Measurements from ENCODE around the gene RAP1GDS1. TPM values are rescaled to one million over a fixed set of nuclear protein-coding genes. Genes with fewer than 3 reads are reported as not detected.

Gene RAP1GDS1
- total RNA-seq, 1 experiment from 2014 or later, result 31.1 TPM

DNA sequence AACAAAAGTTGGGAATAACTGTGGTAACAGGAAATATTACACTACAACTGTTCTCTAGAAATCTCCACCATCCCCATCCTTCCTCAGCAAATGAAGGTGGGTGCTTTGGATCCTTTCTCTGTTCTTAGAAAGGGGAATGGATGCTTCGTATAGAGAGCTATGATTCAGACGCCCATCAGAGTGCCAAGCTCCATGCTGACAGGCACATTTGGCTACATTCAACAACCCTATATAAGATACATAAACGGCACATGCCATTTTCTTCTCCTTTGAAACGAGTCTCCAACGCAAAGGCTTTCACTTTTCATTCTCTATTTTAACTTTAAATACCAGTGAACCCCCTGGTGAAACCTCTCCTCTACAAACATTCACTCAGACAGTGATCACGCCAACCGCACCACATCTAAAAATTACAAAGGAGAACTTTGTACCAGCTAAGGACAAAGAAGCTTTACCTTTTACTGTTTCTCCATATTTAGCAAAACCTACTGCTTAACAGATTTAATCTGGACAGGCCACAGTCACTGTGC lies 224.7 kb downstream of the RAP1GDS1 start:
- ATAC-seq, result no peak
- TF ChIP-seq EZH2 (IDR thresholded peaks at IDR 0.05; ENCODE audit: low read length, unreplicated experiment) (no peak), EZH2phosphoT487 (IDR thresholded peaks at IDR 0.05; ENCODE audit: borderline replicate concordance, low read length) (no peak)
- TF ChIP-seq, protein P1, sequence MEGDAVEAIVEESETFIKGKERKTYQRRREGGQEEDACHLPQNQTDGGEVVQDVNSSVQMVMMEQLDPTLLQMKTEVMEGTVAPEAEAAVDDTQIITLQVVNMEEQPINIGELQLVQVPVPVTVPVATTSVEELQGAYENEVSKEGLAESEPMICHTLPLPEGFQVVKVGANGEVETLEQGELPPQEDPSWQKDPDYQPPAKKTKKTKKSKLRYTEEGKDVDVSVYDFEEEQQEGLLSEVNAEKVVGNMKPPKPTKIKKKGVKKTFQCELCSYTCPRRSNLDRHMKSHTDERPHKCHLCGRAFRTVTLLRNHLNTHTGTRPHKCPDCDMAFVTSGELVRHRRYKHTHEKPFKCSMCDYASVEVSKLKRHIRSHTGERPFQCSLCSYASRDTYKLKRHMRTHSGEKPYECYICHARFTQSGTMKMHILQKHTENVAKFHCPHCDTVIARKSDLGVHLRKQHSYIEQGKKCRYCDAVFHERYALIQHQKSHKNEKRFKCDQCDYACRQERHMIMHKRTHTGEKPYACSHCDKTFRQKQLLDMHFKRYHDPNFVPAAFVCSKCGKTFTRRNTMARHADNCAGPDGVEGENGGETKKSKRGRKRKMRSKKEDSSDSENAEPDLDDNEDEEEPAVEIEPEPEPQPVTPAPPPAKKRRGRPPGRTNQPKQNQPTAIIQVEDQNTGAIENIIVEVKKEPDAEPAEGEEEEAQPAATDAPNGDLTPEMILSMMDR (conservative IDR thresholded peaks at IDR 0.05; ENCODE audit: low read depth, low read length), result no peak
- H3K9ac ChIP-seq (ENCODE audit: low read length), result no peak overlapping the region
- ChIA-PET CTCF (no interaction called here), POLR2A (ENCODE audit: unreplicated experiment) (interaction anchor here (0.6 kb wide), 1 partner anchor 1328 kb away, joined by 3 read pairs; no protein-coding TSS in a partner anchor)
- no peaks in the 10 kb centered on the region for H3K9me2 ChIP-seq (replicated peaks; ENCODE audit: low read length)
- no peaks in the 10 kb centered on the region for H4K20me1 ChIP-seq (ENCODE audit: low read length)
- no peaks in the 10 kb centered on the region for H3K27me3 ChIP-seq (ENCODE audit: low read length)
- H3K79me2 ChIP-seq (ENCODE audit: low read length), result peaks cover 17% of the 10 kb centered on the region
- H2AFZ ChIP-seq (ENCODE audit: low read length), result no peak overlapping the region
- no peak overlapping the region for H3K27ac ChIP-seq (ENCODE audit: low read length)
- no peaks in the 10 kb centered on the region for H3F3A ChIP-seq (ENCODE audit: low read length, unreplicated experiment)
- H3K4me2 ChIP-seq (ENCODE audit: low read length), result no peak overlapping the region
- intact Hi-C loops (cut with micrococcal nuclease), result loop anchor here (10.0 kb wide), 1 partner anchor 89 kb away; no protein-coding TSS in a partner anchor
- BruUV-seq (replicated peaks), result no TSS peak
- H3K4me1 ChIP-seq (ENCODE audit: insufficient read depth, low read length), result peaks cover 37% of the 10 kb centered on the region
- DNase-seq, result no peak
- no peaks in the 10 kb centered on the region for H3K36me3 ChIP-seq (ENCODE audit: low read depth, low read length)
- H3K4me3 ChIP-seq (ENCODE audit: low read length), result no peak overlapping the region
- H3K9me3 ChIP-seq (ENCODE audit: low read length), result no peaks in the 10 kb centered on the region

- Histone ChIP-seq H3K27me3 (ENCODE audit: low read length) (no peaks in the 10 kb centered on the region), H3K4me2 (ENCODE audit: low read length) (no peak overlapping the region), H3K79me2 (ENCODE audit: low read length) (no peaks in the 10 kb centered on the region), H3K9me2 (replicated peaks; ENCODE audit: low read length) (no peaks in the 10 kb centered on the region), H3K27ac (ENCODE audit: low read length) (no peak overlapping the region), H2AFZ (ENCODE audit: low read length) (no peak overlapping the region), H3K36me3 (ENCODE audit: low read depth, low read length) (no peaks in the 10 kb centered on the region), H3K4me1 (ENCODE audit: insufficient read depth, low read length) (no peaks in the 10 kb centered on the region), H4K20me1 (ENCODE audit: low read length) (no peaks in the 10 kb centered on the region), H3K9ac (ENCODE audit: low read length) (no peak overlapping the region), H3K4me3 (ENCODE audit: low read length) (no peak overlapping the region), H3K9me3 (ENCODE audit: low read length) (no peaks in the 10 kb centered on the region), H3F3A (ENCODE audit: low read length, unreplicated experiment) (no peaks in the 10 kb centered on the region)
- TF ChIP-seq EZH2phosphoT487 (IDR thresholded peaks at IDR 0.05; ENCODE audit: borderline replicate concordance, low read length) (no peak), EZH2 (IDR thresholded peaks at IDR 0.05; ENCODE audit: low read length, unreplicated experiment) (no peak)
- TF ChIP-seq, protein P1 (conservative IDR thresholded peaks at IDR 0.05; ENCODE audit: low read depth, low read length), result no peak
- DNase-seq, result no peak
- intact Hi-C loops (cut with micrococcal nuclease), result no loop called here
- POLR2A ChIA-PET (ENCODE audit: unreplicated experiment), result no interaction called here
- CTCF ChIA-PET, result no interaction called here
- no TSS peak for BruUV-seq (replicated peaks)
- no peak for ATAC-seq
Observed at GRCh38 chr4:98490251-98490650, 229.1 kb downstream of the RAP1GDS1 start.

DNA sequence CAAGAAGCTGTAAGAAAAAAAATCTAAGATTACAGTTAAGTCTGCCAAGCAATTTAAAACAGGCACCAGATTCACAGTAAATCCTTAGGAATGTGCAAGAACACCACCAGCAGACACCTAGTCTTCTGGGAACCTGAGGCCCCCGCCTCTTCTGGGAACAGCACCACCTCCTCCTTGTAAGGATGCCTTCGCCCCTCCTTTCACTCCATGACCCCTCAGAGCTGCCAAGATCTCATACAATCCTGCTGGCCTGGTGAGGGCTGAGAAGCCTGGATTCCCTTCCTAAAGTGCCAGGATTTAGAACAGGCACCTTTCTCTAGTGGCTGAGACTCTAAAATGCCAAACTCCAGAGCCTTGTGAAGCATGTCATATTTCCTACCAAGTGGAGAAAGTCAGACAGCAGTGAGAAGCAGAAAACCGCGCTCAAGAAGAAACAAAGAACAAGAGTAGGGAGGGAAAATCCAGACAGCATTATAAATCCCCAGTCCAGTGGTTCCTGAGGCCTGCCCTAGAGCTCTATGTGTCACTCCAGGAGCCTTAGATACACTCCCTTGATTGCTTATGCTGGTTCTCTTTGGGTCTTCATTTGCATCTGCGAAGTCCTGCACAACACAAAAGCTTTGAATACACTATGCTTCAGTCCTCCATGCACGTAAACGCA lies 230.8 kb downstream of the RAP1GDS1 start:
- intact Hi-C loops (cut with micrococcal nuclease), result no loop called here
- no peak overlapping the region for H3K9ac ChIP-seq (ENCODE audit: low read length)

More for the DNA sequence above, 230.8 kb downstream of the RAP1GDS1 start:
- Histone ChIP-seq H3K27ac (ENCODE audit: low read length) (no peak overlapping the region), H3K27me3 (ENCODE audit: low read length) (no peaks in the 10 kb centered on the region), H4K20me1 (ENCODE audit: low read length) (no peaks in the 10 kb centered on the region), H3K9me2 (replicated peaks; ENCODE audit: low read length) (no peaks in the 10 kb centered on the region), H3K4me1 (ENCODE audit: insufficient read depth, low read length) (no peaks in the 10 kb centered on the region), H3K4me2 (ENCODE audit: low read length) (no peak overlapping the region), H3K36me3 (ENCODE audit: low read depth, low read length) (no peaks in the 10 kb centered on the region), H3K79me2 (ENCODE audit: low read length) (no peaks in the 10 kb centered on the region), H3K4me3 (ENCODE audit: low read length) (no peak overlapping the region), H2AFZ (ENCODE audit: low read length) (no peak overlapping the region), H3F3A (ENCODE audit: low read length, unreplicated experiment) (no peaks in the 10 kb centered on the region), H3K9me3 (ENCODE audit: low read length) (no peaks in the 10 kb centered on the region)
- no TSS peak for BruUV-seq (replicated peaks)
- ATAC-seq (no peak), DNase-seq (no peak)
- POLR2A ChIA-PET (ENCODE audit: unreplicated experiment), result interaction anchor here (0.6 kb wide), 2 partner anchors 387 to 424 kb away, joined by 3 to 5 read pairs; no protein-coding TSS in a partner anchor
- TF ChIP-seq EZH2phosphoT487 (IDR thresholded peaks at IDR 0.05; ENCODE audit: borderline replicate concordance, low read length) (no peak), EZH2 (IDR thresholded peaks at IDR 0.05; ENCODE audit: low read length, unreplicated experiment) (no peak)
- TF ChIP-seq, protein P1 (conservative IDR thresholded peaks at IDR 0.05; ENCODE audit: low read depth, low read length), result no peak
- CTCF ChIA-PET, result no interaction called here
